GM06990 (cell line): ENCODE measurements around the gene ATP2B2.

ENCODE experiments used
- DNase-seq: peaks from one replicate; pipeline ENCODE4 v3.0.0-alpha.2; 2011; ENCODE audit not compliant: insufficient read length; ENCODE audit errors: extremely low read depth
- H3K27me3 ChIP-seq: replicated peaks from 2 replicates; pipeline ENCODE4 v1.6.0; 2011; ENCODE audit warnings: low read length; ENCODE audit not compliant: control insufficient read depth, insufficient read depth
- H3K36me3 ChIP-seq: 2 replicates; pipeline ENCODE4 v1.5.1; 2011; ENCODE audit warnings: low read length; ENCODE audit not compliant: control insufficient read depth, insufficient read depth
- H3K4me3 ChIP-seq: replicated peaks from 2 replicates; pipeline ENCODE4 v1.5.1; 2011; ENCODE audit warnings: low read depth, mild to moderate bottlenecking, control low read depth, low read length
- TF ChIP-seq, protein P1 (sequence below): IDR thresholded peaks from 2 replicates; pipeline ENCODE4 v1.5.1; 2011; ENCODE audit warnings: low read length, control low read depth, mild to moderate bottlenecking, inconsistent platforms; ENCODE audit not compliant: insufficient read depth, poor library complexity, severe bottlenecking

The ATP2B2 gene

DNA sequence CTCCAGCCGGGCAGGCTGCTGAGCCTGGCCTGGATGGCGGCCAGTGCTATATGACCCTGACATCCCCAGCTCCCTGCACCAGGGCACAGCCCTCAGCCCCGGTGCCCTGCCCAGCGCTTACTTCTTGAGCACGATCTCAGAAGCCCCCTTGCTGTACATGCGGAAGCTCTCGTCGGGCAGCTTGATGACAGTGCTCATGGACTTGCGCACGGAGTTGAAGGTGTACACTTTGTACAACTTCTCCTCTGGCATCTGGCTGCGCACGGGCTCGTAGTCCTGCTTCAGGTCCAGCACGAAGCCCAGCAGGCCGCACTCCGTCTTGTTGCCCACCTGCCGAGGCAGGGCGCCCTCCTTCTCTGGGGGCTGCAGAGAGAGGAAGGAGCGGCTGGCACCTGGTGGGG lies 145.6 kb downstream of the ATP2B2 start:
- no peak for DNase-seq
- H3K27me3 ChIP-seq: peaks cover 3% of the 10 kb centered on the region
- TF ChIP-seq, protein P1, sequence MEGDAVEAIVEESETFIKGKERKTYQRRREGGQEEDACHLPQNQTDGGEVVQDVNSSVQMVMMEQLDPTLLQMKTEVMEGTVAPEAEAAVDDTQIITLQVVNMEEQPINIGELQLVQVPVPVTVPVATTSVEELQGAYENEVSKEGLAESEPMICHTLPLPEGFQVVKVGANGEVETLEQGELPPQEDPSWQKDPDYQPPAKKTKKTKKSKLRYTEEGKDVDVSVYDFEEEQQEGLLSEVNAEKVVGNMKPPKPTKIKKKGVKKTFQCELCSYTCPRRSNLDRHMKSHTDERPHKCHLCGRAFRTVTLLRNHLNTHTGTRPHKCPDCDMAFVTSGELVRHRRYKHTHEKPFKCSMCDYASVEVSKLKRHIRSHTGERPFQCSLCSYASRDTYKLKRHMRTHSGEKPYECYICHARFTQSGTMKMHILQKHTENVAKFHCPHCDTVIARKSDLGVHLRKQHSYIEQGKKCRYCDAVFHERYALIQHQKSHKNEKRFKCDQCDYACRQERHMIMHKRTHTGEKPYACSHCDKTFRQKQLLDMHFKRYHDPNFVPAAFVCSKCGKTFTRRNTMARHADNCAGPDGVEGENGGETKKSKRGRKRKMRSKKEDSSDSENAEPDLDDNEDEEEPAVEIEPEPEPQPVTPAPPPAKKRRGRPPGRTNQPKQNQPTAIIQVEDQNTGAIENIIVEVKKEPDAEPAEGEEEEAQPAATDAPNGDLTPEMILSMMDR: no peak

DNA sequence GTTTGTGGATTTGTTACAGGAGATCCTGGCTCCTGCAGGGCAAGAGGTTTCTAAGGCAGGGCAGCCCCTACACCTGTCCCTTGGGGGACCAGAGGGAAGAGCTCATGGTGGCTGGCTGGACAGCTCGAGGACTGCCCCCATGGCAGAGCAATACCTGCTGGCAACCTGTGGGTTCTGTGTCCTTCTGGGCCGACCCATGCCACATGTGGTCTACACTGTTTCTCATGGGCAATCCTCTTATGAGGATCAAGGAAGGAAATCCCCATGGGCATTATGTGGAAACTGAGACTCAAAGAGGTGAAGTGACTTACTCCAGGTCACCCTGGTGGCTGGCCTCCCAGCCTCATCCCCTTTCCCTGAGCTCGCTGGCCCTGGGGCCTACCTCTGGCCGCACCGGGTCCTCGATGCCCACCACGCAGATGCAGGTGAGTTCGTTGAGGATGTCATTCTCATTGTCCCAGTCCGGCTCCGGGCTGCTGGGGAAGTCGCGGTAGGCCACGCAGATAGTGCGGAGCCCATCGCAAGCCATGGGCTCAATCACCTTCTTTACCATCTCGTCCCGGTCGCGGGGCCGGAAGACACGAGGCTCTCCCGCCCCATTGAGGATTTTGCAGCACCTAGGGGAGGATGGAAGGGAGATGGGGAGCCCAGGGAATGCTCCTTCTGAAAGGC lies 146.9 kb downstream of the ATP2B2 start:
- no peak for DNase-seq
- TF ChIP-seq, protein P1: no peak
- Histone ChIP-seq H3K36me3 (no peaks in the 10 kb centered on the region), H3K4me3 (no peak overlapping the region), H3K27me3 (peaks cover 3% of the 10 kb centered on the region)

More for the DNA sequence above, 145.6 kb downstream of the ATP2B2 start:
- no peaks in the 10 kb centered on the region for H3K36me3 ChIP-seq
- no peak overlapping the region for H3K4me3 ChIP-seq

DNA sequence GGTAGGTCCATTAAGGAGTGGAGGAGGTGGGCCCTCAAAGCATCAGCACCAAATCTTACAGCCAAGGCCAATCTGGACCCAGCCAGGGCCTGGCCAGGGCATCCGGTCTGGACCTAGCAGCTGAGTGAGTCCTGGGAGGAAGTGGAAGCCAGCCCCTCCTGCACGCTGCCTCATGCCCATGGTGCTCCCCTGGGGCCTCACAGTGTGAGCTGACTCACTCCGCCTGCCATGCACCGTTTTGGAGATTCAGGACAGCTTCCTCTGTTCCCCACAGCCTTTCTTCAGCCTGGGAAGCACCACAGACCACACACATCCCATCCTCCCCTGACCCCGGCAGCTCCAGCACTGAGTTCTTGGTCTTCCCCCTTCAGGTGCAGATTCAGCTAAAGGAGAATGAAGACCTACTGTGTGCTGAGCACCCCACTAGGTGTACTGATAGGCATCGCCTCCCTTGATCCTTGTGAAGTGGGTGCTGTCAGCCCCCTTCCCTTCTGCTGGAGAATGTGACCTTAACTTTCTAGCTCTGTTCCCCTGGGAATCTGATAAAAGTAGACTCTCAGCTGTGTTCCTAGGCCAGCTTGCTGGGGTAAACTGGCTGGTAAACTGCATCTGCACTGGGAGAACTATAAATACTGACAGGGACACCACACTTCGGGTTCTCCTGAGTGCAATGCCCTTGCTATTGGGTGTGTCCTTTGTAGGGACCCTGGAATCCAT lies 147.6 kb downstream of the ATP2B2 start:
- Histone ChIP-seq H3K36me3 (no peaks in the 10 kb centered on the region), H3K4me3 (no peak overlapping the region), H3K27me3 (peaks cover 3% of the 10 kb centered on the region)
- no peak for DNase-seq
- TF ChIP-seq, protein P1: no peak

DNA sequence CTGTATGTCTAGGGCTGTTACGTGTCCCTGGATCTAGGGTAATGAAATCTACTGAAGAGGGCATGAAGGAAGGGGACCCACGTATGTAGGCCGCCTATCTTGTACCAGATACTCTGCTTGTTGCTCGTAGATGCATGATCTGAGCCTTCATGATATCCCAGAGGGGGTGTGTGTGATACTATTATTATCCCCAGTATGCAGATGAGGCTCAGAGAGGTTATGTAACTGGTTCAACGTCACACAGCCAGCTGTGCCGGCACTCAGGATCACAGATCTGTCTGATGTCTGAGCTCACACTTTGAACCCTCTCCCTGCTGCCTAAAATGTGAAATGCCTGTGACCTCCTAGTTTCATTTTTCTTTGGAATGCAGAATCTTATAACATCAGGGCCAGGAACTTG lies 148.3 kb downstream of the ATP2B2 start:
- DNase-seq: no peak
- H3K4me3 ChIP-seq: no peak overlapping the region
- H3K36me3 ChIP-seq: no peaks in the 10 kb centered on the region
- TF ChIP-seq, protein P1: no peak
- peaks cover 1% of the 10 kb centered on the region; the same call in 1 of the 2 replicates for H3K27me3 ChIP-seq

DNA sequence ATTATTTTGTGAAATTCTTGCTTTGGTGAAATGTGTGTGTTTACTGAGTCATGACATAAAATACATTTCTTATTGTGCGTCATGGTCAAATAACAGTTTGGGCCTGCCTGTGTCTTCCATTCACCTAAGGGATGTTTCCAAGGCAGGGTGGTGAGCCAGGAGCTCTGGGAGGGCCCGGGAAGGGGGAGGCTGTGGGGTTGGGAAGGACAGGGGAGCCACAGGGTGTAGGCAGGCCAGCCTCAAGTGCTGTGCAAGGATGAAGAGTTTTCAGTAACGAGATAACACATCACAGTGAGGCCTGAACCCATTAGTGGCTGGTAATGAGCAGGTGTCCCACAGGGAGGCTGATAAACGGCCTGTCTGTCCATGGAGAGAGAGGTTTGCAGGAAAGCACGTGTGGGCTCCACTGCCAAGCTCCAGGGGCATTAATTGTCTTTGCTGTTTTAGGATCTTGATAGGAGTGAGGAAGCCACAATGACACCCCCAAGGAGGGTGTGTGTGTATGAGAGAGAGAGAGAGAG lies 148.9 kb downstream of the ATP2B2 start:
- H3K4me3 ChIP-seq: no peak overlapping the region
- H3K27me3 ChIP-seq: peaks cover 1% of the 10 kb centered on the region
- H3K36me3 ChIP-seq: no peaks in the 10 kb centered on the region
- DNase-seq: no peak
- TF ChIP-seq, protein P1: no peak
